Measurements from ENCODE around the gene GIPC2.

Gene GIPC2

DNA sequence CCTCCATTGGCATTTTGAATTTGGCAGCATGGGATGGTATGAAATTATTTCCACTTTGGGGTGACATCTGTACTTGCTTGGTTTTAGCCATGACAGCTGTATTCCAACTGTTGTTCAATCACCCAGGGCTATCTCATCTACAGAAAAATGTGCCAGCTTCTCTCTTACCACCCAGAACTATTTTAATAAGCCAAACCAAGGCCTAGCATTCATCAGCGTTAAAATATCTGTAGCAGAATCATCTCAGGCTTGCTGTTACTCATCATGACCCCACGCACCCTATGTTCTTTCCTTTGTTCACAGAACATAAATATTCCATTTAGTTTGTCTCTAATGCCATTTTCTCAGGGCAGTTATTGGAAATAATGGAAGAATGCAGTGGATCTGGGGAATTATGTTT lies 49.8 kb downstream of the GIPC2 start:
- ATAC-seq (ENCODE audit: low read depth): peak; percentile 87
- TF ChIP-seq, protein P1, sequence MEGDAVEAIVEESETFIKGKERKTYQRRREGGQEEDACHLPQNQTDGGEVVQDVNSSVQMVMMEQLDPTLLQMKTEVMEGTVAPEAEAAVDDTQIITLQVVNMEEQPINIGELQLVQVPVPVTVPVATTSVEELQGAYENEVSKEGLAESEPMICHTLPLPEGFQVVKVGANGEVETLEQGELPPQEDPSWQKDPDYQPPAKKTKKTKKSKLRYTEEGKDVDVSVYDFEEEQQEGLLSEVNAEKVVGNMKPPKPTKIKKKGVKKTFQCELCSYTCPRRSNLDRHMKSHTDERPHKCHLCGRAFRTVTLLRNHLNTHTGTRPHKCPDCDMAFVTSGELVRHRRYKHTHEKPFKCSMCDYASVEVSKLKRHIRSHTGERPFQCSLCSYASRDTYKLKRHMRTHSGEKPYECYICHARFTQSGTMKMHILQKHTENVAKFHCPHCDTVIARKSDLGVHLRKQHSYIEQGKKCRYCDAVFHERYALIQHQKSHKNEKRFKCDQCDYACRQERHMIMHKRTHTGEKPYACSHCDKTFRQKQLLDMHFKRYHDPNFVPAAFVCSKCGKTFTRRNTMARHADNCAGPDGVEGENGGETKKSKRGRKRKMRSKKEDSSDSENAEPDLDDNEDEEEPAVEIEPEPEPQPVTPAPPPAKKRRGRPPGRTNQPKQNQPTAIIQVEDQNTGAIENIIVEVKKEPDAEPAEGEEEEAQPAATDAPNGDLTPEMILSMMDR (IDR thresholded peaks at IDR 0.05; ENCODE audit: poor library complexity, severe bottlenecking): no peak

DNA sequence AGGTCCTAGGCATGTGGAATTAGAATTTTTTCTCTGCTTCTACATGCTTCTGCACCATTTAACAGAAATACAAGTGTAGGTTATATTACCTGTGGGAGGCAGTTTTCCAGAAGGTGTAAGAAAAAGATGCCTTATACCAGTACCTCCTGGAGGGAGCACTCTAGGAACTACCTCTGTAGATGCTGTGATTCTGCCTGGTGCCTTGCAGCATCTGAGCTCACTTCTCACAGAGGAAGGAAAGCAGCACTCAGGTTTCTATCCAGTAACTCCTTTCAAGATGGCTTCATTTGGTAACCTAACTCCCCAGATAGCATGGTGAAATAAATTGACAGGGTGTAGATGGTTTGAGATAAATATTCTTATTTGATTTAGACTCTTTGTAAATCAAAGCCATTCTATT lies 50.3 kb downstream of the GIPC2 start:
- peak overlapping the region; percentile 95 for H3K27ac ChIP-seq (ENCODE audit: poor library complexity, severe bottlenecking)
- peak; percentile 26; the same call in 2 of the 3 replicates for ATAC-seq (ENCODE audit: low read depth)

More for the DNA sequence above, 49.8 kb downstream of the GIPC2 start:
- H3K27me3 ChIP-seq (ENCODE audit: insufficient read depth, poor library complexity, severe bottlenecking): no peaks in the 10 kb centered on the region
- peaks cover 41% of the 10 kb centered on the region for H3K4me1 ChIP-seq (ENCODE audit: insufficient read depth, poor library complexity, severe bottlenecking)
- peak overlapping the region; percentile 95 for H3K27ac ChIP-seq (ENCODE audit: poor library complexity, severe bottlenecking)
- H3K36me3 ChIP-seq (ENCODE audit: low read depth): no peaks in the 10 kb centered on the region
- H3K4me3 ChIP-seq (ENCODE audit: severe bottlenecking): no peak overlapping the region
- DNase-seq (ENCODE audit: low spot score): no peak
- H3K9me3 ChIP-seq (ENCODE audit: severe bottlenecking): no peaks in the 10 kb centered on the region

DNA sequence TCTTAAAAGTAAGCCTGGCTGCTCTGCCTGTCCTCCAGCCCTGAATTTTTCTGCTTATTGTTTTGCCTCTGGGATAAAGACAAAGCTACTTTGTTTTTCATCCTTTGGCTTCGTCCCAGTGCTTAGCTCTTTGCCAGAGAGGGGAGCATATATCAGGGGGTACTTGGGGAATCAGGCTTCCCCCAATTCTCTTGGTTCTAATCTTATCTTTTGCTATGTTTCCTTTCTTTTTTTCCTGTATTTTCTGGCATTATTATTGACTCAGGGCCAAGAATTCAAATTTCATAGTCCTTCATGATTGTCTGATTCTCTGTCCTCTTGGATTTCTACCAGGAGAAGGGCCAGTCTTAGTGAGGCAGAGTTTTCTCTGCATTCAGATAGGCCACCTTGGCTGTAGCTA lies 51.2 kb downstream of the GIPC2 start:
- Histone ChIP-seq H3K4me1 (ENCODE audit: insufficient read depth, poor library complexity, severe bottlenecking) (peaks cover 49% of the 10 kb centered on the region), H3K9me3 (ENCODE audit: severe bottlenecking) (no peaks in the 10 kb centered on the region), H3K27ac (ENCODE audit: poor library complexity, severe bottlenecking) (peak overlapping the region; percentile 95), H3K36me3 (ENCODE audit: low read depth) (no peaks in the 10 kb centered on the region), H3K4me3 (ENCODE audit: severe bottlenecking) (no peak overlapping the region), H3K27me3 (ENCODE audit: insufficient read depth, poor library complexity, severe bottlenecking) (no peaks in the 10 kb centered on the region)
- DNase-seq (ENCODE audit: low spot score) (no peak), ATAC-seq (ENCODE audit: low read depth) (no peak)
- TF ChIP-seq, protein P1 (IDR thresholded peaks at IDR 0.05; ENCODE audit: poor library complexity, severe bottlenecking): no peak

More for the DNA sequence above, 50.3 kb downstream of the GIPC2 start:
- Histone ChIP-seq H3K36me3 (ENCODE audit: low read depth) (no peaks in the 10 kb centered on the region), H3K27me3 (ENCODE audit: insufficient read depth, poor library complexity, severe bottlenecking) (no peaks in the 10 kb centered on the region), H3K4me1 (ENCODE audit: insufficient read depth, poor library complexity, severe bottlenecking) (peaks cover 42% of the 10 kb centered on the region), H3K9me3 (ENCODE audit: severe bottlenecking) (no peaks in the 10 kb centered on the region), H3K4me3 (ENCODE audit: severe bottlenecking) (no peak overlapping the region)
- no peak for DNase-seq (ENCODE audit: low spot score)
- TF ChIP-seq, protein P1 (IDR thresholded peaks at IDR 0.05; ENCODE audit: poor library complexity, severe bottlenecking): no peak

DNA sequence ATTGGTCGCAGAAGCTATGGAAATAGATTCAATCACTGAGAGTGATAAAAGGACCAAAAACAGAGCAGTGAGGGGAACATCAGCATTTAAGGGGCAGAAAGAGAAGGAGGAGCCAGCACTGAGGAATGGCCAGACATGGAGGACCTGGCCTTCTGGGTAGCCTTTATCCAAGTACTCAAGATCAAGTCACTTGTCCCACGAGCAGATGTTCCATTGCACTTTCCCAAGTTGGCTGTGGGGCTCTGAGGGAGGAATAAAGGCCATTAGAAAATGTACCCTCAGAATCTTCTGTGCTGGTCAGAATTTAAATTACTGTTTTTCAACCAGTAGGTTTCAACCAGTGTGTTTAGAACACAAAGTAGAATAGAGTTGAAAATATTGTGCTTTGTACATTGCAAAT lies 55.3 kb downstream of the GIPC2 start:
- H3K36me3 ChIP-seq (ENCODE audit: low read depth): no peaks in the 10 kb centered on the region
- peaks cover 17% of the 10 kb centered on the region for H3K4me1 ChIP-seq (ENCODE audit: insufficient read depth, poor library complexity, severe bottlenecking)
- ATAC-seq (ENCODE audit: low read depth): no peak
- TF ChIP-seq, protein P1 (IDR thresholded peaks at IDR 0.05; ENCODE audit: poor library complexity, severe bottlenecking): no peak
- H3K9me3 ChIP-seq (ENCODE audit: severe bottlenecking): no peaks in the 10 kb centered on the region
- H3K27ac ChIP-seq (ENCODE audit: poor library complexity, severe bottlenecking): peak overlapping the region; percentile 94
- H3K27me3 ChIP-seq (ENCODE audit: insufficient read depth, poor library complexity, severe bottlenecking): no peaks in the 10 kb centered on the region
- no peak overlapping the region for H3K4me3 ChIP-seq (ENCODE audit: severe bottlenecking)
- no peak for DNase-seq (ENCODE audit: low spot score)

DNA sequence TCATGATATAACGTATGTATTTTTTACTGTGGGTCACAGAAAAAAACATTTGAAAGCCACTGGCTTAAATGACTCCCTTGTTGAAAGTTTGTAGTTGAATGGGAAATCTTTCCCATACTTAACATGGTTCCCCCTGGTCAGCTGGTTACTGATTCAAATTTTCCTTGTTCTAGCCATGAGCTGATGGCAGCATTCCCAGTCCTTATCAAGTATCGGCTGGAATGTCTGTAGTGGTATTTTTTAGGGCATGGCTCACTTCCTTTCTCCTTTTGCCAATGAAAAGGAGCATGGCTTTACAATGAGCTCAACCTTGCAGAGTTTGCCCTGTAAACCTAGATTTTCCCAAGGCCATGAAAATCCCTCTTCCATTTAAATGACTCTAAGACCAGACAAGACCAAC lies 55.7 kb downstream of the GIPC2 start:
- peak; percentile 92 for ATAC-seq (ENCODE audit: low read depth)

More for the DNA sequence above, 55.7 kb downstream of the GIPC2 start:
- TF ChIP-seq, protein P1 (IDR thresholded peaks at IDR 0.05; ENCODE audit: poor library complexity, severe bottlenecking): no peak
- H3K27me3 ChIP-seq (ENCODE audit: insufficient read depth, poor library complexity, severe bottlenecking): no peaks in the 10 kb centered on the region
- DNase-seq (ENCODE audit: low spot score): no peak
- H3K36me3 ChIP-seq (ENCODE audit: low read depth): no peaks in the 10 kb centered on the region
- H3K9me3 ChIP-seq (ENCODE audit: severe bottlenecking): no peaks in the 10 kb centered on the region
- H3K4me1 ChIP-seq (ENCODE audit: insufficient read depth, poor library complexity, severe bottlenecking): peaks cover 13% of the 10 kb centered on the region
- no peak overlapping the region for H3K4me3 ChIP-seq (ENCODE audit: severe bottlenecking)
- H3K27ac ChIP-seq (ENCODE audit: poor library complexity, severe bottlenecking): peak overlapping the region; percentile 94

Measured in RWPE2 (cell line).